GM12892 (cell line): Measurements from ENCODE around the gene C14orf93.

Experiments
- POLR2A ChIP-seq: IDR thresholded peaks from 2 replicates; pipeline ENCODE4 v1.6.1; 2011; ENCODE audit warnings: low read depth, low read length, control low read depth
- POLR2AphosphoS5 ChIP-seq: IDR thresholded peaks from 2 replicates; pipeline ENCODE4 v1.6.1; 2011; ENCODE audit warnings: low read depth, low read length, control low read depth

DNA sequence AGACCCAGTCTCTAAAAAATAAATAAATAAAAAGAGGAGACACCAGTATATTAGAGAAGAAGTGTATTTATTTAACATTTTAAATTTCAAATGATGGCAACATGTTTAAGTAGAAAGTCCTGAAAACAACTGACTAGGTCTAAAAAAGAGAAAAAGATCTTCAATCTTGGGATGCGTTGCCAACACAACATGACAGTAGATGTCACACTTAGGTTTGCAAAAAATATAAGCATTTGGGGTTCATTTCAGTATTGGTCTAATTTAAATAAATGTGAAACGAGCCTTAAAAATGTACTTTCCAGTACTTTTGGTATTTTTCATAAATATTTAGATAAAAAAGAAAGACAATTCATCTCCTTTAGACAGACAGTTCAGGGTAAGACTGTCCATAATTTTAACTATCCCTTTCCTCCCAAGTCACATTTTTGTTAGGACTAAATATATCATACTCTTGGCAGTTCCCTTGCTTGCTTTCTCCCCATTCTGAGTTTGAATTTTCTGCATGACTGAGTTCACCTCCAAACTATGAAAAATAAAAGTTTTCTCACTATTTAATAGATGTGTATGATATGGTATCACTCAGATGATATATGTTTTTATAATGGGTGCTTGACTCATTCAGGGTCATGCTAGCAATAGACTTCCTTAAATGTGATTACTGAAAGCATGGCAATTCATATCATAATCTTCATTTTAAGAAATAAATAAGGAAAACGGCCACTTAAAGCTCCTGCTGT lies 4.3 kb downstream of the C14orf93 start:
- TF ChIP-seq POLR2AphosphoS5, result no peak
- TF ChIP-seq POLR2A, result no peak
